GM18498 (cell line): ENCODE results near the gene HSPA14.
"Not testable (repeated sequence)": the region's sequence is repeated elsewhere in the genome, so short reads cannot be mapped to it uniquely, and the experiment has no call there.

Experiments used
- ATAC-seq: cut with Tn5 transposase; IDR thresholded peaks from one replicate; pipeline ENCODE4 v1.9.1; 2021; ENCODE audit warnings: mild to moderate bottlenecking, moderate library complexity; ENCODE audit not compliant: unreplicated experiment

The HSPA14 gene

GRCh38 chr10:14837757-14838581 lies at the start of gene HSPA14, which contains the start of the genes CDNF and MSANTD7:
HSPA14 (plus strand) TSS chr10:14838306; CDS start chr10:14838403, 97 bp downstream.
CDNF (minus strand) TSS chr10:14838037; CDS start chr10:14837946, 91 bp downstream.
MSANTD7 (plus strand) TSS chr10:14838306; CDS start chr10:14842285, 3,979 bp downstream.
- peak; percentile 94 for ATAC-seq

- no peak for ATAC-seq
Measured at GRCh38 chr10:14798636-14799035, 39.5 kb upstream of the HSPA14 start.

GRCh38 chr10:14800397-14800796 lies 37.7 kb upstream of the HSPA14 start:
- no peak for ATAC-seq

GRCh38 chr10:14801723-14802122 lies 36.4 kb upstream of the HSPA14 start:
- ATAC-seq: no peak

GRCh38 chr10:14803827-14804226 lies 34.3 kb upstream of the HSPA14 start:
- ATAC-seq: no peak

- ATAC-seq: no peak
Measured at GRCh38 chr10:14806318-14806717, 31.8 kb upstream of the HSPA14 start.

GRCh38 chr10:14810969-14811953 lies 26.8 kb upstream of the HSPA14 start:
- ATAC-seq: no peak

GRCh38 chr10:14812271-14812670 lies 25.8 kb upstream of the HSPA14 start:
- ATAC-seq: no peak

GRCh38 chr10:14815681-14816080 lies 22.4 kb upstream of the HSPA14 start:
- no peak for ATAC-seq

- ATAC-seq: not testable (repeated sequence)
Measured at GRCh38 chr10:14816717-14817116, 21.4 kb upstream of the HSPA14 start.

- no peak for ATAC-seq
Measured at GRCh38 chr10:14820010-14820774, 17.9 kb upstream of the HSPA14 start.

GRCh38 chr10:14820775-14821154 lies 17.3 kb upstream of the HSPA14 start:
- ATAC-seq: no peak

- no peak for ATAC-seq
Measured at GRCh38 chr10:14821635-14822375, 16.3 kb upstream of the HSPA14 start.

GRCh38 chr10:14822879-14823755 lies 15.0 kb upstream of the HSPA14 start:
- no peak for ATAC-seq

- no peak for ATAC-seq
Measured at GRCh38 chr10:14823966-14824365, 14.1 kb upstream of the HSPA14 start.

- ATAC-seq: no peak
Measured at GRCh38 chr10:14826076-14826829, 11.9 kb upstream of the HSPA14 start.

- no peak for ATAC-seq
Measured at GRCh38 chr10:14833106-14833505, 5.0 kb upstream of the HSPA14 start.

- ATAC-seq: no peak
Measured at GRCh38 chr10:14836208-14836607, 1.9 kb upstream of the HSPA14 start.
